Breast epithelium (tissue), 3 donors: ENCODE measurements around the gene FOXL1.

Experiments
- CTCF ChIP-seq, 3 donors: fragments of 450-650 bp; IDR thresholded peaks; one replicate each; pipeline ENCODE4 v1.5.1; 2016 to 2017; ENCODE audit warnings: antibody characterized with exemption in 3 of 3, mild to moderate bottlenecking in 3 of 3, moderate library complexity in 3 of 3
- POLR2AphosphoS5 ChIP-seq, 3 donors: sonication (generic); formaldehyde crosslinking; IDR thresholded peaks; one replicate each; pipeline ENCODE4 v1.6.1; 2017; ENCODE audit warnings: antibody characterized with exemption in 3 of 3

GRCh38 chr16:86550281-86550680 lies 28.1 kb upstream of the FOXL1 start:
- TF ChIP-seq POLR2AphosphoS5 (IDR thresholded peaks at IDR 0.05) (no peak), CTCF (IDR thresholded peaks at IDR 0.05) (no peak)
